ENCODE measurements around the gene CNNM1.

CNNM1 gene

GRCh38 chr10:99329304-99329553 lies at the start of gene CNNM1:
CNNM1 (plus strand) TSS chr10:99329356; CDS start chr10:99329388, 32 bp downstream.
- no peak within 1 kb of the TSS for H3K4me3 ChIP-seq (ENCODE audit: low read depth, low read length)
- DNase-seq (ENCODE audit: low read depth): no peak
- no peak for TF ChIP-seq CTCF (IDR thresholded peaks at IDR 0.05; ENCODE audit: insufficient read depth, low read depth, low read length, missing control alignments)

- no peak for TF ChIP-seq CTCF (IDR thresholded peaks at IDR 0.05; ENCODE audit: insufficient read depth, low read depth, low read length, missing control alignments)
- no peak for DNase-seq (ENCODE audit: low read depth)
- no peak overlapping the region for H3K4me3 ChIP-seq (ENCODE audit: low read depth, low read length)
Observed at GRCh38 chr10:99279626-99280111, 49.5 kb upstream of the CNNM1 start.

GRCh38 chr10:99280472-99280871 lies 48.7 kb upstream of the CNNM1 start:
- no peak overlapping the region for H3K4me3 ChIP-seq (ENCODE audit: low read depth, low read length)
- TF ChIP-seq CTCF (IDR thresholded peaks at IDR 0.05; ENCODE audit: insufficient read depth, low read depth, low read length, missing control alignments): no peak
- DNase-seq (ENCODE audit: low read depth): peak; percentile 20

GRCh38 chr10:99285881-99286280 lies 43.3 kb upstream of the CNNM1 start:
- TF ChIP-seq CTCF (IDR thresholded peaks at IDR 0.05; ENCODE audit: insufficient read depth, low read depth, low read length, missing control alignments): no peak
- H3K4me3 ChIP-seq (ENCODE audit: low read depth, low read length): no peak overlapping the region
- no peak for DNase-seq (ENCODE audit: low read depth)

- H3K4me3 ChIP-seq (ENCODE audit: low read depth, low read length): no peak overlapping the region
- no peak for TF ChIP-seq CTCF (IDR thresholded peaks at IDR 0.05; ENCODE audit: insufficient read depth, low read depth, low read length, missing control alignments)
Observed at GRCh38 chr10:99290306-99290705, 38.9 kb upstream of the CNNM1 start.

GRCh38 chr10:99292159-99292558 lies 37.0 kb upstream of the CNNM1 start:
- DNase-seq (ENCODE audit: low read depth): no peak
- H3K4me3 ChIP-seq (ENCODE audit: low read depth, low read length): no peak overlapping the region
- no peak for TF ChIP-seq CTCF (IDR thresholded peaks at IDR 0.05; ENCODE audit: insufficient read depth, low read depth, low read length, missing control alignments)

More at GRCh38 chr10:99290306-99290705, 38.9 kb upstream of the CNNM1 start:
- no peak for DNase-seq (ENCODE audit: low read depth)

GRCh38 chr10:99296605-99297004 lies 32.6 kb upstream of the CNNM1 start:
- DNase-seq (ENCODE audit: low read depth): no peak
- TF ChIP-seq CTCF (IDR thresholded peaks at IDR 0.05; ENCODE audit: insufficient read depth, low read depth, low read length, missing control alignments): no peak
- no peak overlapping the region for H3K4me3 ChIP-seq (ENCODE audit: low read depth, low read length)
